SK-N-SH (cell line): ENCODE data around the gene PIP4K2A.

Experiments used
- CTCF ChIP-seq: fragments of 200-600 bp; sonication (generic); IDR thresholded peaks from 2 replicates; pipeline ENCODE4 v1.6.1; 2017; ENCODE audit warnings: antibody characterized with exemption, mild to moderate bottlenecking, moderate library complexity
- FOSL2 ChIP-seq: IDR thresholded peaks from 2 replicates; pipeline ENCODE4 v1.4.0; 2012; ENCODE audit warnings: low read depth, mild to moderate bottlenecking, moderate library complexity, borderline replicate concordance
- MAX ChIP-seq: IDR thresholded peaks from 2 replicates; pipeline ENCODE4 v1.4.0; 2012; ENCODE audit warnings: low read depth
- RFX5 ChIP-seq: IDR thresholded peaks from 2 replicates; pipeline ENCODE4 v1.6.1; 2012; ENCODE audit warnings: mild to moderate bottlenecking, improper control_type of control experiment, low read length

- TF ChIP-seq CTCF (no peak), MAX (no peak), FOSL2 (no peak), RFX5 (no peak)
These were observed 55.5 kb downstream of the PIP4K2A start for GRCh38 chr10:22658745-22659410.
